Measurements from ENCODE around the gene PIEZO1. TPM values are rescaled to one million over a fixed set of nuclear protein-coding genes. Genes with fewer than 3 reads are reported as not detected.

The PIEZO1 gene
- total RNA-seq, 1 experiment from 2014 or later = 88.5 TPM

GRCh38 chr16:88715312-88716190 lies 69.5 kb downstream of the PIEZO1 start:
- H3K4me3 ChIP-seq = no peak overlapping the region
- DNase-seq = no peak
- peaks cover 11% of the 10 kb centered on the region for H3K36me3 ChIP-seq
- no peaks in the 10 kb centered on the region for H3K27me3 ChIP-seq
- H3K9me3 ChIP-seq = no peaks in the 10 kb centered on the region

GRCh38 chr16:88714420-88715302 lies 70.4 kb downstream of the PIEZO1 start:
- Histone ChIP-seq H3K4me3 (no peak overlapping the region), H3K9me3 (no peaks in the 10 kb centered on the region), H3K27me3 (no peaks in the 10 kb centered on the region), H3K36me3 (peaks cover 11% of the 10 kb centered on the region)
- no peak for DNase-seq

DNA sequence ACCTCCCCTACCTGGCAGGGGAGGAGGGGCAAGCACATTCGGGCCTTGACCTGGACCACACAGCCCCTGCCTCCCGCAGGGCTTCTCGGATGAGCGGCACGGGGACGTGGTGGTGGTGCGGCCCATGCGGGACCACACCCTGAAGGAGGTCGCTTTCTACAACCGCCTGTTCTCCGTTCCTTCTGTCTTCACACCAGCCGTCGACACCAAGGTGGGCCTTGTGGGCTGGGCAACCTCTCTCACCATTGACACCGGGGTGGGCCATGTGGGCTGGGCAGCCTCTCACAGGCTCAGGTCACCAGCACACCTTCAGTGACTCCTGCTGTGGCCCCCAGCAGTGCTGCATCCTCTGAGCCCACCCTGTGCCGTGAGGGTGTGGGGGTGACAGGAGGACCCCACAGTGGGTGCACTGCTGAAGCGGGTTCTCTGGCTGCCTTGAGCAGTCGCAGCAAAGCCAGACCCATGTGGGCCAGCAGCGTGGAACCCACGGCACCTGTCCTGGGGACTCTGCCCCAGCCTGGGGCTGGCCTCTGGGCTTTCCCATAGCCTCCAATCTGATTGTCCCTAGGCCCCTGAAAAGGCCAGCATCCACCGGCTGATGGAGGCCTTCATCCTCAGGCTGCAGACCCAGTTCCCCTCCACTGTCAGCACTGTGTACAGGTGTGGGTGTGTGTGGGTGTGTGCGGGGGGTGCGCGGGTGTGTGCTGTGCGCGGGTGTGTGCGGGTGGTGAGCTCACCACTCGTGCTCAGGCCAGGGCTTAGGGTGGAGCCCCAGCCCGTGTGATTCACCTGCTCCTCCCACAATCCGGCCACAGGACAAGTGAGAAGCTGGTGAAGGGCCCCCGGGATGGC lies 71.2 kb downstream of the PIEZO1 start:
- DNase-seq = peak; percentile 32
- Histone ChIP-seq H3K9me3 (no peaks in the 10 kb centered on the region), H3K36me3 (peaks cover 11% of the 10 kb centered on the region), H3K4me3 (no peak overlapping the region), H3K27me3 (no peaks in the 10 kb centered on the region)

DNA sequence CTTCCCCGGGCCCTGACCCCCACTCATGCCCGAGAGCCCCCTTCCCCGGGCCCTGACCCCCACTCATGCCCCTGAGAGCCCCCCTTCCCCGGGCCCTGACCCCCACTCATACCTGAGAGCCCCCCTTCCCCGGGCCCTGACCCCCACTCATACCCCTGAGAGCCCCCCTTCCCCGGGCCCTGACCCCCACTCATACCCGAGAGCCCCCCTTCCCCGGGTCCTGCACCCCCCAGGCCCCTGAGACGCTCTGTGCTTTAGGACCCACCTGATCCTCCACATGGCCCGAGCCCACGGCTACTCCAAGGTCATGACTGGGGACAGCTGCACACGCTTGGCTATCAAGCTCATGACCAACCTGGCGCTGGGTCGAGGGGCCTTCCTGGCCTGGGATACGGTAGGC lies 72.0 kb downstream of the PIEZO1 start:
- no peak overlapping the region for H3K4me3 ChIP-seq
- DNase-seq = no peak
- no peaks in the 10 kb centered on the region for H3K9me3 ChIP-seq
- H3K36me3 ChIP-seq = peaks cover 11% of the 10 kb centered on the region
- H3K27me3 ChIP-seq = no peaks in the 10 kb centered on the region

GRCh38 chr16:88712362-88712979 lies 72.5 kb downstream of the PIEZO1 start:
- Histone ChIP-seq H3K4me3 (no peak overlapping the region), H3K36me3 (peaks cover 11% of the 10 kb centered on the region)

DNA sequence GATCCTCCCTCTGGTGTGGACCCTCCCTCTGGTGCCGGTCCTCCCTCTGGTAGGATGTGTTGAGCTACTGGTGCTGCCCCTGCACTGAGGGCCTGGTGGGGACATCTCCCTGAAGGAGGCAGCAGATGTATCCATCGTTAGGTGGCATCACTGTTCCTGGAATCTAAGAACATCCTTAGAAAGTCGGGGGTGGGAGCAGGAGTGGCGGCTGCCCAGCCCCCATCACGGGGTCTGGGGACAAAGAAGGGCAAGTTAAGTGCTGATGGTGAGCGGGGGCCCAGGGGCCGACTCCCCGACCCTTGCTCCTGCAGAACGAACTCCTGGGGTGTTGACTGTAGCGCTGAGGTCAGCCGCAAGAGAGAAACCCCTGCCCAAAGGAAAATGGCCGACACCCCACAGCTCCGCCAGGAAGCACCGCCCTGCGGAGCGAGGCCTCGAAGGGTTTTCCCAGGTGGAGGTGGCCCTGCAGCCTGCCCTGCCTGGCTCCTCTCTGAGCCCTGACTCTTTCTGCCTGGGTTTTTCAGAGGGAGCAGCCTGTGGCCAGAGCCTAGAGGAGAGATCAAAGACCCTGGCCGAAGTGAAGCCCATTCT lies 73.2 kb downstream of the PIEZO1 start:
- Histone ChIP-seq H3K4me3 (no peak overlapping the region), H3K36me3 (peaks cover 11% of the 10 kb centered on the region), H3K27me3 (no peaks in the 10 kb centered on the region), H3K9me3 (no peaks in the 10 kb centered on the region)
- DNase-seq = no peak

More at GRCh38 chr16:88712362-88712979, 72.5 kb downstream of the PIEZO1 start:
- H3K9me3 ChIP-seq = no peaks in the 10 kb centered on the region
- DNase-seq = no peak
- H3K27me3 ChIP-seq = no peaks in the 10 kb centered on the region

DNA sequence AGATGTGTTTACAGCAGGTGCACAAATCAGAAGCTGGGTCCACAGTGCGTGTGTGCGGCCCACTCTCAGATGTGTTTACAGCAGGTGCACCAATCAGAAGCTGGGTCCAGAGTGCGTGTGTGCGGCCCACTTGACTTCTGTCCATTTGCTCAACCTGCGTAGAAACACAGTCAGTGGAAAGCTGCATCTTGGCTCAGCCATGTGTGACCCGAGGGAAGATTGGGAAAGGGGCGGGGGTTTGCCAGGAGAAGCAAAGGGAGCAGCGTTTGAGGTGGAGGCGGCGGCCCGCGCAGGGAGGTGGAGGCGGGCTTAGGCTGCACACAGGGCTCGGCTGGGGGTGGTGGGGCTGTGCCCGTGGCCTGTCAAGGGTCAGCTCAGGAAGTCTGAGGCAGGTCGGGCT lies 74.5 kb downstream of the PIEZO1 start:
- Histone ChIP-seq H3K4me3 (no peak overlapping the region), H3K36me3 (peaks cover 7% of the 10 kb centered on the region), H3K27me3 (no peaks in the 10 kb centered on the region), H3K9me3 (no peaks in the 10 kb centered on the region)
- DNase-seq = no peak

DNA sequence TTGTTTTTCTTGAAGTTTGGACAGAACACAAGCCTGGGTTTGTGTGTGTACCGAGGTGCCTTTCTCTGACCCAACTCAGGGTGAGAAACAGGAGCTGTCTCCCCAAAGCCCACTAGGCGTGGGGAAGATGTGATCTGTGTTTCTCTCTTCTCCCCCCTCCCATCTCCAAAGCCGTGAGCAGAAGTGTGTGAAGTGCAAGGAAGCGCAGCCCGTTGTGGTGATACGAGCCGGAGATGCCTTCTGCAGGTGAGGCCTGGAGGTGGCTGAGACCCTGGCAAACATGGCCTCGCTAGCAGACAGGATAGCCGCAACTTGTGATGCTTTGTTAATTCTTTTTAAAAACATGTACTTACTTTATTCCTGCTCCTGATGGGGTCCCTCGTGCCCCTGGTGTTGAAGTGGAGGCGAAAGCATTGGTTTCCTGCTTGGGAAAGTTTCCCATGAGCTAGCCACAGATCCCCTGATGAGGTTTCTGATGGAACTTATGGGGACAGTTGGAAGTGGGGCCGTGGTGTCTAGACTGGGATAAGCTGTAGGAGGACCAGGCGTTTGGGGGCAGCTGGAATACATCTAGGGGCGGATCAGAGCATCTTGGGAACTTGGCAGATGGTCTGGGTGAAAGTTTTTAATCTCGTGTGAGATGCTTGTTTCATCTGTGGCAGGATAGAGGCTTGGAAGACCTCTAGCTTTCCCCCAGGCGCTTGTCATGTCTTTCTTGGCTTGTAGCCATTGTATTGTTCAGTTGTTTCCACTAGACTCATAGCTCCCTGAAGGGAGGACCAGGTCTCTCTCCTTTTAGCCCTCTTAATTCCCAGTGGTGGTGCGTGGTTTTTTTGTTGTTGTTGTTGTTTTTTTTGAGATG lies 77.8 kb downstream of the PIEZO1 start:
- Histone ChIP-seq H3K4me3 (peak overlapping the region; percentile 66), H3K36me3 (no peaks in the 10 kb centered on the region), H3K27me3 (no peaks in the 10 kb centered on the region), H3K9me3 (no peaks in the 10 kb centered on the region)
- no peak for DNase-seq

- H3K4me3 ChIP-seq = peak within 1 kb of the TSS; percentile 66
- no peaks in the 10 kb centered on the region for H3K27me3 ChIP-seq
- no peaks in the 10 kb centered on the region for H3K36me3 ChIP-seq
- H3K9me3 ChIP-seq = no peaks in the 10 kb centered on the region
- peak; percentile 86 for DNase-seq
Measured at GRCh38 chr16:88706229-88706964, 78.6 kb downstream of the PIEZO1 start, which contains the start of the genes CTU2 and RNF166. Gene CTU2, plus strand, starts transcription at chr16:88706503. Its CDS starts 28 bp downstream, at chr16:88706531. Gene RNF166, minus strand, starts transcription at chr16:88706408. Its CDS starts 83 bp downstream, at chr16:88706325.

DNA sequence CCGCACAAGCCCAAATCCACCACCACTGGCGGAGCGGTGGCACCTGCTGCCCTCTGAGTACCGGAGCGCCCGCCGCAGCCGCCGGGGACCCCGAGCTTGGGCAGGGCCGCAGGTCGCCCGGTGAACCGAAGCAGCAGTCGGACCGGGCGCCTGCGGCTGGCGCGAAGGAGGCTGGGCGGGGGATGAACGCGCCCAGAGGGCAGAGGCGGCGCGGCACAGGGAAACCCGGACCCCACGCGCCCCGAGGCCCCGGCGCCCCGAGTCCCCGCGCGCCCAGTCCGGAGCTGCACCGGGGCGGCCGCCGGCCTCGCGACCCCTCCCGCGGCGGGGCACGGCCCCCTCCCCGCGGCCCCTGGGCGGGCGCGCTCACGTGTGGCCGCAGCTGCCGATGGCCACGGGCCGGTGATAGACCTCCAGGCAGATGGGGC lies 79.2 kb downstream of the PIEZO1 start:
- no peak for DNase-seq
- H3K9me3 ChIP-seq = no peaks in the 10 kb centered on the region
- no peaks in the 10 kb centered on the region for H3K27me3 ChIP-seq
- peak overlapping the region; percentile 66 for H3K4me3 ChIP-seq
- no peaks in the 10 kb centered on the region for H3K36me3 ChIP-seq

DNA sequence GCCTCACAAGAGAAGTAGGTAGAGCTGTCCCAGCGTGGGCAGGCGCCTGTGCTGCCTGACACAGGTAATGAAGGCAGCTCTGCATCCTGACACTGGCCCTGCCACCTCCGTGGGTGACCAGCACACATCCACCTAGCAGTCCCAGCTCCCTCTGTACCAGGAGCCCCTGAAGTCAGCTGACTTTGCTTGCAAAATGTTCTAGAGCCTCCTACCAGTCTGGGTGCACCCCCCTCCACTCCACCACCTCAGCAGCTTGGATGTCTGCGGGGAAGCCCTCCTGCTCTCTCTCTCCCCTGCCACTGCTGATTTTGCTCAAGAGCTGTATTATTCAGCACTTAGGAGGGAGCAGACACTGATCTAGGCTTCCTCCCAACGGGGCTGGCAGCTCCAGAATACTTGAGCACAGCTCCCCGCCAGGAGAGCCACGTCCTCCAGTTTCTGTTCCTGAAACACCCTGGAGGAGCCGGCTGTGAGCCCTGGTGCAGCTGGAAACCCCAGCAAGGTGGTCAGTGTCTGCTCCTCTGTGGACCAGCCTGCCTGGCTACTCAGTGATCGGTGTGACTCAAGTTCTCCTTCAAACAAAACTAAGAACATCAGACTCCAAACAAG lies 79.8 kb downstream of the PIEZO1 start:
- Histone ChIP-seq H3K9me3 (no peaks in the 10 kb centered on the region), H3K4me3 (peak overlapping the region; percentile 66), H3K27me3 (no peaks in the 10 kb centered on the region), H3K36me3 (no peaks in the 10 kb centered on the region)
- DNase-seq = no peak

- no peaks in the 10 kb centered on the region for H3K9me3 ChIP-seq
- H3K4me3 ChIP-seq = no peak overlapping the region
- no peaks in the 10 kb centered on the region for H3K36me3 ChIP-seq
- no peak for DNase-seq
- H3K27me3 ChIP-seq = no peaks in the 10 kb centered on the region
Measured at GRCh38 chr16:88703486-88704309, 81.3 kb downstream of the PIEZO1 start.

All from MG63 (cell line).